Caki2 (cell line): ENCODE results near the gene ADAMTS9. TPM values are rescaled to one million over a fixed set of nuclear protein-coding genes. Genes with fewer than 3 reads are reported as not detected.

Experiments
- DNase-seq: peaks from one replicate; pipeline ENCODE4 v3.0.0-alpha.2; 2015; ENCODE audit warnings: low read depth
- in situ Hi-C: cut with HindIII; loops from 2 replicates; pipeline ENCODE4 v1.10.0; 2016; ENCODE audit warnings: low sequenced_read_pairs, low pct_unique_long_range_greater_than_20kb, mixed read lengths
- total RNA-seq: library from RNA; depleted of rRNA; stranded (reverse); fragments of >200 nt; shearing (Covaris generic); gene quantifications from 2 replicates; pipeline ENCODE4 v1.2.3, GENCODE V29; 2014; ENCODE audit warnings: low replicate concordance

The ADAMTS9 gene
- total RNA-seq, 1 experiment from 2014 or later = 9.1 TPM

DNA sequence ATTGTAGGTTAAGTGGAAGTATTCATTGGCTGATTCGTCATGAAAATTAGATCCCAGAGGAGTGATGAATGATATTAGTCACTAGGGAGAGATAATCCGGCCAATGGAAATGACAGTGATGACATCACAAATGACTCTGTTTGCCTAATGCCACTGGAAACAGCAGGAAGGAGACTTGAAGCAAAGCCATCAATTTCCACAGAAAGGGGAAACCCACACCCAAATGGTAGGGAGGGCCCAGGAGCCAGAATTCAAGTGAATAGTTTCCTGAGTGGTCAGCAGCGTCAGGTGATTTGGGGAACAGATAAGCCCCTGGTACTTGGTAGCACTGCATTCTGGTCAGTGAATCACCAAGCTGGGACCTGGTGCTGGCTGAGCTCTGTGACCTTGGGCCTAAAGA, 3.3 kb upstream of the ADAMTS9 start:
- peak; percentile 64 for DNase-seq
- in situ Hi-C loops = no loop called here

DNA sequence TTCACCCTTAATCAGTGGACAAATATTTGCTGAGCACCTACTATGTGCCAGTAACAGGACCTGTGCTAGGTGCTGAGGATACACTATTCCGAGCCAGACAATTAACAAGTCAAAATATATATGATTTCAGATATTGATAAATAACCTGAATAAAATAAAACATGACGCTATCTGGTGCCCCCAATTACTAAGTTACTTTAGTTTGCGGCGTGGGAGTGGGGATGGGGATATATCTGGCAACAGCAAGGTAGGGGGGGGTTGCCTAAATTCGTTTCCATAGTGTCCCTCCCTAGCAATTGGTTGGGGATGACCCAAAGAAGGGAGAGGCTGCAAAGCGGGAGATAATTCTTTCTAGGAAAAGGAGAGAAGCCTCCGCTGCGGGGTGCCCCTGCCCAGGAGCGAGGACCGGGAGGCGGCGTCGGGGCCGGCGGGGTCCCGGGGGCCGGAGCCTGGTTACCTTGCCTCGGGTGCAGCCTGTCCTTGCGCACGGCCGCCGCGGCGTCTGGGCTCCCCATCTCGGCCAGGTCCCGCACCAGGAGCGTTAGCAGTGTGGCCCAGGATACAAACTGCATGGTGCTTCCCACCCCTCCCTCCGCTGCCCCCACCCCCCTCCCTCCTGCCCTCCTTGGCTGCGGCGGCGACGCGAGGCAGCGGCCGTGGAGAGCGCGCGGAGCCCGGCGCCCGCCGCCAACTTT, 567 bp downstream of the ADAMTS9 start:
- in situ Hi-C loops = no loop called here
- peak; percentile 31 for DNase-seq

GRCh38 chr3:64686446-64686908, 1.3 kb downstream of the ADAMTS9 start:
- peak; percentile 70 for DNase-seq
- in situ Hi-C loops = no loop called here

GRCh38 chr3:64685800-64686445, 1.9 kb downstream of the ADAMTS9 start:
- in situ Hi-C loops = no loop called here
- DNase-seq = peak; percentile 90

GRCh38 chr3:64685331-64685799, 2.4 kb downstream of the ADAMTS9 start:
- DNase-seq = no peak
- in situ Hi-C loops = no loop called here

DNA sequence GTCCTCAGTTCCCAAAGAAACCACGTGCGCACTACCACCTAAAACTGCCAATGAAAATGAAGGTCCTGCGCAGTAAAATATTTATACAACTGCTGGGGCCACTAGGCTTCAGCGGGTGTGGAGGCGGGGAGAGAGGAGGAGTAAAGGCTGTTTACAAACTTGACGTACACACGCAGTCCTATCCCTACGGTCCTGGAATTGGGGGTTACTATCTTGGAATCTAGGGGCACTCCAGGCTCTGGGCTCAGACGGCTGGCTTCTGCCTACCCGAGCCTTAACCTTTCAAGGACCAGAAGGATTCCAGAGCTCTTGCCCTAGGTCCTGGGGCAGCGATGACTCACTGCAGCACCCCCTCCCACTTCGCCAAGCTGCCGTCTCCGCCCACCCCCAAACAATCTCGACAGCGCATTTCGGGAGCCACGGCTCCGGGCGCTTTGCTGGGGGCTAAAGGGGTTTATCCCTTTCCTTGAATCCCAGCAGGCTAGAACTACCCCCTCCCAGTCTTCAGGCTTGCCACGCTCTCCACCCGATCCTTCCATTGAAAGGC, 3.0 kb downstream of the ADAMTS9 start:
- peak; percentile 56 for DNase-seq
- in situ Hi-C loops = no loop called here

DNA sequence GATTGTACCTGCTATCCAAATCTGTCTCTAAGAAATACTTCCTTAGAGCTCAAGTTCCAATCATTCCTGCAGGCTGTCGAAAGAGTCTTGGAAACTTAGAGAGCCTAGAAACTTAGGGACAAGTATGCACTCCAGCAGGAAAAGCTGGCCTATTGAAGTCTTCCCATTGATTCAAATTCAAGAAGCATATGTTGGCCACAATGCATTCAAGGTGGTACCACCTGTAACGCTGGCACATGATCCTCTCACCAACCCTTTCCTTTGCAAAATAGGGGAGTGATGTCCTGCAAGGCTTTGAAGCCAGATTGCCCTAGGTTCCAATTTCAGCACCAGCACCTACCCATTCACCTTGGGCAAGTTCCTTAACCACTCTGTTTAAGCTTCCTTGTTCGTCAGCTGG, 6.0 kb downstream of the ADAMTS9 start:
- no peak for DNase-seq
- in situ Hi-C loops = no loop called here

- no peak for DNase-seq
- in situ Hi-C loops = no loop called here
These were observed 6.8 kb downstream of the ADAMTS9 start for GRCh38 chr3:64681015-64681414.

DNA sequence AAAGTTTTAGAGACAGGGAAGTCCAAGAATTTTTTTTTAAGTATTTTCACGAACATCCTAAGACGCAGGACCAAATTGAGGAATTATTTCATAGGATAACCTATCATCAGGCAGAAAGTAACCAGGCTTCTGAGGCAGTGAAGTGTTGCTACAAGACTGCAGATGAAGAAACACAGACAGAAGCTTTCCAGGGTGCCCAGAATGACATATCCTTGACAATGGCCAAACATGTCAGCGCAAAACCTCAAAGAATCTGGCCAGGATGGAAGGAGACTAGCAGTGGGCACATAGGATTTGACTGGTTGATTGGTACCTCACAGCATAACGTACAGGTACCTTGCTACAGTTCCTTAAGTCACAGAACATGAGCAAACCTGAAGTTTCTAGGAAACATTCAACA, 7.5 kb downstream of the ADAMTS9 start:
- in situ Hi-C loops = no loop called here
- DNase-seq = no peak

- DNase-seq = no peak
- in situ Hi-C loops = no loop called here
These were observed 9.7 kb downstream of the ADAMTS9 start for GRCh38 chr3:64677961-64678716.

DNA sequence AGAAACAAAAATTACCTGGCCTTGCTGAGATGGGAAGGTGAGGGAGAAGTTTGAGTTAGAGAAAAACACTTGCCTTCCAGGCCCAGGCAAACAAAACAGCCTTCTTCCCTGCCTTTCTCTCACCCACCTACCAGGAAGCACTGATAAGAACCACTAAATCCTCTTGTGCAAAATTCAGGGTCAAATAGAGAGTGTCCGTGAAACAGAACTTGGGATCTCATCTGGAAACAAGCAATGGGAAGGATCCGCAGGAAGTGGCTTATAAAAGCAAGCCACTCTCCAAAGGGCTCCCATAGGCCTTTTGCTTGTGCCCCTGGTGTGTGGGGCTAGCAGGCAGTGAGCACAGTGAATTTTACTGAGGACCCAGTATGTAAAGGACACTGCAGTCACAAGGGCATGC, 11.0 kb downstream of the ADAMTS9 start:
- no peak for DNase-seq
- in situ Hi-C loops = no loop called here

- in situ Hi-C loops = no loop called here
- no peak for DNase-seq
These were observed 12.0 kb downstream of the ADAMTS9 start for GRCh38 chr3:64675687-64676247.

DNA sequence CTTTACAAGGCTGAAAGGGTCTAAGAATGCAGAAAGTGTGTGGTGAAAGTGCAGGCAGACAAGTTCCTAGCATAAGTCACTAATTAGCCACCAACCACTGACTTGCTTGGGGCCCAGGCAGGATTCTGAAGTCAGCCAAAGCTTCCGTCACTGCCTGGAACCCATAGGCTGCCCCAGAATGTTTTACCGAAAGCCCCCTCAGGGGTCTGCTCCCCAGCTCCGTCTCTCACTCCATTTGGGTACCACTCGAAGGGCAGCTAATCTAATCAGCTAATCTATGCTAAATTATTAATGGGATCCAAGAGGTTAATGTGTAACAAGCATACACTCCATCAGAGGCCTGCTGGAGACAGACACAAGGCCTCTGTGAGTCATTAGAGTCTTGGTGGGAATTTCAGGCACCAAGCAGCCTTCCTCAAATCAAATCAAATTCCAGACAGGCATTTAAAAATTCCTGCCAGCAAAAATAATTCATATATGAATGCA, 13.2 kb downstream of the ADAMTS9 start:
- in situ Hi-C loops = no loop called here
- DNase-seq = peak; percentile 84

GRCh38 chr3:64673159-64673715, 14.6 kb downstream of the ADAMTS9 start:
- in situ Hi-C loops = no loop called here

DNA sequence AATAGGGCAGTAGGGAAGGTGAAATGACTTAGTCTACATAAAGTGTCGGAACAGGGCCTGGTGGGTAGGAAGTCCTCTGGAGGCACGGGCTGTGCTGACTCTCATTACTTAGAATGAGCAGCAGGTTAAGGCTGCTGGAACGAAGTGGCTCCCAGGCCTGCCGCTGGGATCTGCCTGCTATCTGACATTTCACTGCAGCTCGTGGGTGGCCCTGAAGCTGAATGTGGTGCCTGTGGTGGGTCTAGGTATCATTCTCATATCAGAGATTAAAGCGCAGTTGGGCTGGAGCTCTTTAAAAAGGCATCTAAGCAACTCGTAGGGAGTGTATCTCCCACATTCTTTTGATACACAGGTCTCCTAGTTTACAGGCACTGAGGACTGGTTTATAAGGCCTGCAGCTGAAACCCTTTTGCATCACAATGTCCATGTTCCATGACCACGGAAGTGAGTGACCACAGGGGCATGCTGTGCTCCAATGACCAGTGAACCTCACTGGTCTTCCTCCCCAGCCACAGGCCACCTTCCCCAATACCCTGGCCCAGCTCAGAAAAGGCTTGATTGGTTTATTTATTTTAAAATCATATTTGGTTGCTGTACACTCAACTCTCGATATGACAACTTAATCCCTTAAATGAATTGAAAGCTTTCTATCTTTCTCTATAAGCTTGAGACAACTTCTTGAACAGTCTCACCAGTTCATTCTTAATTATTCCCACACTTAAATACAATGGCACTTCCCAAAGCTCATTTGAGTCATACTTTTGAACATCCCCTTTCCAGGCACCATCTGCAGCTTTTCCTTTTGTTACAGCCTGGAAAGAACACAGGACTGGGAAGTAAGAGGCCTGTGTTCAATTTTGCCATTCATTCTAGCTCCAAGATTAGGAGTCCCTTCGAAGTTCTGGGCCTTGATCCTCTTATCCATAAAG, 19.0 kb downstream of the ADAMTS9 start:
- no peak for DNase-seq
- in situ Hi-C loops = no loop called here

More at GRCh38 chr3:64673159-64673715, 14.6 kb downstream of the ADAMTS9 start:
- no peak for DNase-seq

GRCh38 chr3:64667887-64668581, 19.8 kb downstream of the ADAMTS9 start:
- in situ Hi-C loops = no loop called here
- DNase-seq = no peak

DNA sequence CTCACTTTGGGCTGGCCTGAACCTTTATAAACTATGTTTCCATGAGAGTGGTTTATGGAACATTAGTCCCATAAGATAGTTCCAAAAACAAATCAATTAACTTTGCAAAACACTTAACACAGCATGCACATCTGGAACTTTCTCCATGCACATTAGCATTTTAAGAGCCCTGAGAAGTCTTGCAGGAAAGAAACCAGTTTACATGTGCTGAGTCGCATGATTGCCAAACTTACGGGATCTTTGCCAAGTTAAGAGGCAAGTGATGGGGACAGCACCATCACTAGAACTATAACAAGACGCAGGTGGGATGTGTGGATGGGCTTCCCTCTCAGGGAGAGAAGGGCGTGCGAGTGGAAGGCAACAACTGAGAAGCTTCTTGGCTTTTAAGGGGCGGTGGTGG, 20.7 kb downstream of the ADAMTS9 start:
- in situ Hi-C loops = no loop called here
- no peak for DNase-seq
